DLD1 (cell line): Measurements from ENCODE around the gene METTL21A.

Source experiments
- in situ Hi-C: cut with HindIII; loops from 2 replicates; pipeline ENCODE4 v1.10.0; 2017; ENCODE audit warnings: low sequenced_read_pairs

METTL21A gene

GRCh38 chr2:207624185-207625013, 795 bp downstream of the METTL21A start:
- in situ Hi-C loops, result no loop called here

GRCh38 chr2:207621501-207622039, 3.6 kb downstream of the METTL21A start:
- in situ Hi-C loops, result no loop called here

- in situ Hi-C loops, result no loop called here
These were observed 5.4 kb downstream of the METTL21A start for GRCh38 chr2:207619764-207620203.

GRCh38 chr2:207617011-207617671, 8.1 kb downstream of the METTL21A start:
- in situ Hi-C loops, result no loop called here

GRCh38 chr2:207616185-207616584, 9.0 kb downstream of the METTL21A start:
- in situ Hi-C loops, result no loop called here

GRCh38 chr2:207614824-207615223, 10.4 kb downstream of the METTL21A start:
- in situ Hi-C loops, result no loop called here

GRCh38 chr2:207612714-207613113, 12.5 kb downstream of the METTL21A start:
- in situ Hi-C loops, result no loop called here

- in situ Hi-C loops, result no loop called here
These were observed 18.4 kb downstream of the METTL21A start for GRCh38 chr2:207606829-207607228.

GRCh38 chr2:207606399-207606798, 18.8 kb downstream of the METTL21A start:
- in situ Hi-C loops, result no loop called here

- in situ Hi-C loops, result no loop called here
These were observed 21.7 kb downstream of the METTL21A start for GRCh38 chr2:207603486-207603885.

- in situ Hi-C loops, result no loop called here
These were observed 23.4 kb downstream of the METTL21A start for GRCh38 chr2:207601774-207602173.

GRCh38 chr2:207600231-207600630, 25.0 kb downstream of the METTL21A start:
- in situ Hi-C loops, result no loop called here

- in situ Hi-C loops, result no loop called here
These were observed 25.6 kb downstream of the METTL21A start for GRCh38 chr2:207599636-207600035.

GRCh38 chr2:207594731-207595130, 30.5 kb downstream of the METTL21A start:
- in situ Hi-C loops, result no loop called here

GRCh38 chr2:207594264-207594663, 30.9 kb downstream of the METTL21A start:
- in situ Hi-C loops, result no loop called here

GRCh38 chr2:207593277-207593676, 31.9 kb downstream of the METTL21A start:
- in situ Hi-C loops, result no loop called here

GRCh38 chr2:207589143-207589542, 36.1 kb downstream of the METTL21A start:
- in situ Hi-C loops, result no loop called here

GRCh38 chr2:207587305-207587704, 37.9 kb downstream of the METTL21A start:
- in situ Hi-C loops, result no loop called here

- in situ Hi-C loops, result no loop called here
These were observed 40.2 kb downstream of the METTL21A start for GRCh38 chr2:207584952-207585351.

- in situ Hi-C loops, result no loop called here
These were observed 53.8 kb downstream of the METTL21A start for GRCh38 chr2:207571370-207571769.

- in situ Hi-C loops, result no loop called here
These were observed 57.5 kb downstream of the METTL21A start for GRCh38 chr2:207567671-207568070.
